VCaP (cell line): ENCODE data around the gene IRX2.

Experiments
- H3K27ac ChIP-seq: fragments of 450-650 bp; 2 replicates; pipeline ENCODE4 v1.5.1; 2017
- CTCF ChIP-seq: fragments of 450-650 bp; conservative IDR thresholded peaks from 2 replicates; pipeline ENCODE4 v1.5.1; 2017; ENCODE audit warnings: mild to moderate bottlenecking, moderate library complexity

Gene IRX2

GRCh38 chr5:2750758-2751464 is 566 bp downstream of the IRX2 start:
- no peak for TF ChIP-seq CTCF
- peak overlapping the region; percentile 74 for H3K27ac ChIP-seq

- no peak for TF ChIP-seq CTCF
- H3K27ac ChIP-seq = peak overlapping the region; percentile 74; the same call in 1 of the 2 replicates
Measured at GRCh38 chr5:2750026-2750757, 1.3 kb downstream of the IRX2 start.

- no peak overlapping the region for H3K27ac ChIP-seq
- no peak for TF ChIP-seq CTCF
Measured at GRCh38 chr5:2749514-2750025, 1.9 kb downstream of the IRX2 start.

- TF ChIP-seq CTCF = no peak
- H3K27ac ChIP-seq = no peak overlapping the region
Measured at GRCh38 chr5:2748861-2749513, 2.5 kb downstream of the IRX2 start.

GRCh38 chr5:2748179-2748860 is 3.2 kb downstream of the IRX2 start:
- TF ChIP-seq CTCF = no peak
- no peak overlapping the region for H3K27ac ChIP-seq

- no peak overlapping the region for H3K27ac ChIP-seq
- TF ChIP-seq CTCF = no peak
Measured at GRCh38 chr5:2747363-2748162, 3.9 kb downstream of the IRX2 start.
